H1 (cell line): ENCODE data around the gene RTP2. TPM values are rescaled to one million over a fixed set of nuclear protein-coding genes. Genes with fewer than 3 reads are reported as not detected.

Experiments
- CTCF ChIA-PET: fragments of 300-600 bp; sonication (Branson Sonifier 250); formaldehyde crosslinking; loops from one replicate; lab custom pipeline; 2021; ENCODE audit not compliant: partially characterized antibody; lab: Charles Lee
- POLR2A ChIA-PET: fragments of 300-600 bp; sonication (Branson Sonifier 250); formaldehyde crosslinking; loops from one replicate; lab custom pipeline; 2021; ENCODE audit warnings: inconsistent platforms; ENCODE audit not compliant: partially characterized antibody; lab: Charles Lee
- DNase-seq, 2 experiments: peaks; one replicate each; pipeline versions ENCODE4 v3.0.0 to v3.0.0-alpha.2; 2010 to 2022; ENCODE audit warnings: low spot score in 2 of 2, low read depth in 1 of 2, mixed read lengths in 1 of 2
- FAIRE-seq: peaks from 2 replicates; lab custom pipeline; 2011; peaks lifted over from hg19 to GRCh38; lab: Jason Lieb, UNC
- H2AFZ ChIP-seq: 2 replicates; pipeline ENCODE4 v1.8.1; 2012; ENCODE audit warnings: low read length, inconsistent platforms
- H2AK5ac ChIP-seq: 2 replicates; pipeline ENCODE4 v1.6.1; 2013; ENCODE audit warnings: low read depth, low read length
- H2BK120ac ChIP-seq: replicated peaks from 2 replicates; pipeline ENCODE3; 2013; ENCODE audit warnings: low read depth, low read length, inconsistent platforms
- H2BK12ac ChIP-seq: 2 replicates; pipeline ENCODE4 v1.6.1; 2013; ENCODE audit warnings: low read depth, low read length
- H2BK15ac ChIP-seq: 2 replicates; pipeline ENCODE4 v1.6.1; 2013; ENCODE audit warnings: low read length
- H2BK20ac ChIP-seq: 2 replicates; pipeline ENCODE4 v1.6.1; 2013; ENCODE audit warnings: low read length
- H2BK5ac ChIP-seq: 2 replicates; pipeline ENCODE4 v1.6.1; 2013; ENCODE audit warnings: low read depth, low read length
- H3K14ac ChIP-seq: 2 replicates; pipeline ENCODE4 v1.6.1; 2013; ENCODE audit warnings: inconsistent platforms; ENCODE audit not compliant: insufficient read length
- H3K18ac ChIP-seq: 2 replicates; pipeline ENCODE4 v1.6.1; 2013; ENCODE audit warnings: low read length; ENCODE audit errors: extremely low read depth
- H3K23ac ChIP-seq: 2 replicates; pipeline ENCODE4 v1.6.1; 2013; ENCODE audit warnings: inconsistent platforms; ENCODE audit not compliant: insufficient read length
- H3K23me2 ChIP-seq: 2 replicates; pipeline ENCODE4 v1.6.1; 2013; ENCODE audit warnings: low read depth, low read length
- H3K27ac ChIP-seq: 2 replicates; pipeline ENCODE4 v1.6.1; 2011; ENCODE audit warnings: low read depth, low read length, inconsistent platforms
- H3K27me3 ChIP-seq, 4 experiments: replicated peaks in 1 of 4; 1 replicate in 1 of 4; 2 replicates in 3 of 4; pipeline versions ENCODE4 v1.6.1 to v1.8.1; 2011 to 2013; ENCODE audit warnings: low read length in 3 of 4, mild to moderate bottlenecking in 3 of 4, inconsistent platforms in 2 of 4, mixed read lengths in 2 of 4, moderate library complexity in 1 of 4; ENCODE audit not compliant: control insufficient read depth in 3 of 4, insufficient read depth in 3 of 4; ENCODE audit errors: extremely low read depth in 1 of 4
- H3K36me3 ChIP-seq, 4 experiments: 2 replicates each; pipeline versions ENCODE4 v1.6.1 to v1.8.1; 2011 to 2013; ENCODE audit warnings: mild to moderate bottlenecking in 4 of 4, low read length in 3 of 4, moderate library complexity in 2 of 4, control low read depth in 1 of 4, inconsistent platforms in 1 of 4; ENCODE audit not compliant: insufficient read depth in 4 of 4, control insufficient read depth in 2 of 4
- H3K4ac ChIP-seq: replicated peaks from 2 replicates; pipeline ENCODE3; 2013; ENCODE audit warnings: low read length, low read depth, mixed read lengths, inconsistent platforms; ENCODE audit not compliant: insufficient read length
- H3K4me1 ChIP-seq, 4 experiments: replicated peaks in 1 of 4; 1 replicate in 1 of 4; 2 replicates in 3 of 4; pipeline versions ENCODE4 v1.6.1 to v1.8.1; 2011 to 2013; ENCODE audit warnings: low read length in 3 of 4, inconsistent platforms in 2 of 4, mixed read lengths in 1 of 4; ENCODE audit not compliant: insufficient read depth in 4 of 4, control insufficient read depth in 3 of 4
- H3K4me2 ChIP-seq, 2 experiments: 2 replicates each; pipeline versions ENCODE4 v1.6.1 to v1.8.1; 2011 to 2013; ENCODE audit warnings: low read depth in 2 of 2, low read length in 2 of 2, control low read depth in 1 of 2, inconsistent platforms in 1 of 2, mild to moderate bottlenecking in 1 of 2; ENCODE audit not compliant: insufficient read depth in 1 of 2
- H3K4me3 ChIP-seq, 4 experiments: fragments of 200-600, 300-600 bp in 1 of 4; sonication (generic), shearing (Covaris generic), sonication (Bioruptor Twin) in 1 of 4; 2 replicates each; pipeline versions ENCODE4 v1.5.1 to v1.8.1; 2011 to 2016; ENCODE audit warnings: low read length in 4 of 4, low read depth in 3 of 4, control low read depth in 2 of 4, inconsistent platforms in 2 of 4, mild to moderate bottlenecking in 2 of 4, mixed read lengths in 1 of 4, moderate library complexity in 1 of 4; ENCODE audit not compliant: insufficient read depth in 2 of 4; ENCODE audit errors: extremely low read depth in 1 of 4
- H3K56ac ChIP-seq: replicated peaks from 2 replicates; pipeline ENCODE3; 2013; ENCODE audit warnings: low read depth, mild to moderate bottlenecking, mixed read lengths, low read length, inconsistent platforms; ENCODE audit not compliant: insufficient read length
- H3K79me1 ChIP-seq: 2 replicates; pipeline ENCODE4 v1.6.1; 2013; ENCODE audit warnings: low read depth, low read length, control low read depth
- H3K79me2 ChIP-seq, 2 experiments: 2 replicates each; pipeline versions ENCODE4 v1.6.1 to v1.8.1; 2012 to 2013; ENCODE audit warnings: low read length in 2 of 2, mild to moderate bottlenecking in 2 of 2, inconsistent platforms in 1 of 2; ENCODE audit not compliant: insufficient read depth in 2 of 2, control insufficient read depth in 1 of 2
- H3K9ac ChIP-seq, 4 experiments: replicated peaks in 1 of 4; 1 replicate in 1 of 4; 2 replicates in 3 of 4; pipeline versions ENCODE4 v1.6.1 to v1.8.1; 2011 to 2013; ENCODE audit warnings: low read depth in 3 of 4, low read length in 3 of 4, control low read depth in 2 of 4, mild to moderate bottlenecking in 2 of 4, moderate library complexity in 2 of 4, inconsistent platforms in 1 of 4; ENCODE audit errors: extremely low read depth in 1 of 4
- H3K9me3 ChIP-seq, 2 experiments: 2 replicates each; pipeline versions ENCODE4 v1.6.1 to v1.8.1; 2012 to 2013; ENCODE audit warnings: mild to moderate bottlenecking in 2 of 2, moderate library complexity in 2 of 2, control low read depth in 1 of 2, inconsistent platforms in 1 of 2, low read depth in 1 of 2, low read length in 1 of 2, mixed read lengths in 1 of 2; ENCODE audit not compliant: insufficient read depth in 2 of 2
- H4K20me1 ChIP-seq, 2 experiments: replicated peaks in 1 of 2; 2 replicates each; pipeline versions ENCODE3 to v1.8.1; 2011 to 2013; ENCODE audit warnings: inconsistent platforms in 2 of 2, low read length in 2 of 2, mild to moderate bottlenecking in 1 of 2; ENCODE audit not compliant: insufficient read depth in 2 of 2, control insufficient read depth in 1 of 2
- H4K5ac ChIP-seq: 2 replicates; pipeline ENCODE4 v1.6.1; 2013; ENCODE audit warnings: low read length, low read depth, mixed read lengths, inconsistent platforms; ENCODE audit not compliant: insufficient read length
- H4K8ac ChIP-seq: 2 replicates; pipeline ENCODE4 v1.8.0; 2013; ENCODE audit warnings: mild to moderate bottlenecking, moderate library complexity, low read length, inconsistent platforms; ENCODE audit not compliant: insufficient read depth; ENCODE audit errors: extremely low read depth
- H4K91ac ChIP-seq: replicated peaks from 2 replicates; pipeline ENCODE3; 2013; ENCODE audit warnings: low read length, mixed read lengths, inconsistent platforms; ENCODE audit not compliant: insufficient read length
- JUN ChIP-seq: IDR thresholded peaks from 2 replicates; pipeline ENCODE4 v1.6.1; 2011; ENCODE audit warnings: low read depth, mild to moderate bottlenecking, improper control_type of control experiment, low read length
- polyA plus RNA-seq, 7 experiments: library from polyadenylated mRNA; depleted of rRNA in 3 of 7; stranded (reverse) in 5 of 7; unstranded in 2 of 7; fragments of >200 nt in 5 of 7; fragments of 200-250 nt in 2 of 7; gene quantifications; 1 replicate in 5 of 7; 2 replicates in 1 of 7; 4 replicates in 1 of 7; pipeline versions ENCODE4 v1.2.1 to v1.2.3, GENCODE V29; 2011 to 2013; ENCODE audit warnings: missing spikeins in 2 of 7, mixed read lengths in 2 of 7
- total RNA-seq: library from RNA; stranded (reverse); fragmentation: NEBNext Ultra II Directional; extraction: Animal tissue kit (Norgen Biotek cat#: 25700); gene quantifications from 2 replicates; pipeline ENCODE4 v1.2.1, GENCODE V29; 2021
- TF ChIP-seq, protein P1 (sequence below): IDR thresholded peaks from 2 replicates; pipeline ENCODE4 v1.6.1; 2011; ENCODE audit warnings: low read depth, mild to moderate bottlenecking, low read length; ENCODE audit not compliant: insufficient read depth

Gene RTP2
- total and polyA plus RNA-seq, 2 of the 8 experiments (the other 6 are each of a cell fraction or from before 2014, with no cell fraction given): not detected

DNA sequence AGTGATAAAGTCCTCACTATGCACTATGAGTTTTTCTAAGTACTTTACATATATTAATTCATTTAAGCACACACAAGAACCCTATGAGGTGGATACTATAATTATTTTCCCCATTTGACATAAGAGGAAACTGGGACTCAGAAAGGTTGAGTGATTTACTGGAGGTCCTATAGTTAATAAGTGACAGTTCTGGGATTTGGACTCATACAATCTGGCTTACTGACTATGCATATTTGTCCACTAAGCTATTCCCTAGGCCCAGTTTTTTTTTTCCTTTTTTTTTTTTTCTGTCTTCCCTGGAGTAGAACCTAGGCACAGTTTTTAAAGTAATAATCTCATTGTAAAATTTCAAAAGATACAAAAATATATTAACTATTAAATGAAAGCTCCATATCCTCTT is 6.3 kb upstream of the RTP2 start:
- ChIA-PET POLR2A (interaction anchor here (2.0 kb wide), 1 partner anchor 389 kb away, joined by 5 read pairs; no protein-coding TSS in a partner anchor), CTCF (interaction anchor here (0.6 to 23.0 kb wide), 12 partner anchors 8 to 910 kb away, joined by 3 to 280 read pairs (median 6); no protein-coding TSS in a partner anchor)
- H2BK15ac ChIP-seq: no peak overlapping the region
- H3K23me2 ChIP-seq: 0 out of 2 replicates have a peak, but pooled peaks cover 2% of the 10 kb centered on the region
- H4K8ac ChIP-seq: no peak overlapping the region
- no peaks in the 10 kb centered on the region for H3K36me3 ChIP-seq
- no peak overlapping the region for H4K5ac ChIP-seq
- H3K4me3 ChIP-seq: no peak overlapping the region
- no peak overlapping the region for H3K18ac ChIP-seq
- no peak overlapping the region for H3K56ac ChIP-seq
- no peak overlapping the region for H2BK20ac ChIP-seq
- no peak overlapping the region for H4K91ac ChIP-seq
- TF ChIP-seq JUN: no peak
- TF ChIP-seq, protein P1, sequence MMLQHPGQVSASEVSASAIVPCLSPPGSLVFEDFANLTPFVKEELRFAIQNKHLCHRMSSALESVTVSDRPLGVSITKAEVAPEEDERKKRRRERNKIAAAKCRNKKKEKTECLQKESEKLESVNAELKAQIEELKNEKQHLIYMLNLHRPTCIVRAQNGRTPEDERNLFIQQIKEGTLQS: no peak
- TF ChIP-seq, all 59 proteins: peak for 0
- Histone ChIP-seq H3K14ac (no peak overlapping the region), H3K27me3 (no peaks in the 10 kb centered on the region), H3K4me1 (no peaks in the 10 kb centered on the region), H4K20me1 (no peaks in the 10 kb centered on the region), H3K79me2 (no peaks in the 10 kb centered on the region), H2AFZ (no peak overlapping the region), H2BK5ac (no peak overlapping the region), H2AK5ac (no peak overlapping the region), H3K4me2 (no peak overlapping the region), H3K4ac (no peak overlapping the region), H3K23ac (no peak overlapping the region), H2BK12ac (no peak overlapping the region), H3K27ac (no peak overlapping the region), H3K79me1 (no peaks in the 10 kb centered on the region), H2BK120ac (no peak overlapping the region), H3K9me3 (no peaks in the 10 kb centered on the region; a peak in 1 of 4 replicates), H3K9ac (no peak overlapping the region)
- DNase-seq (no peak), FAIRE-seq (no peak)
